ENCODE results near the gene BCL2L14.
A peak's percentile ranks its signal among the peaks of the same experiment; 100 is the strongest.
"Not testable (repeated sequence)": the region's sequence is repeated elsewhere in the genome, so short reads cannot be mapped to it uniquely, and the experiment has no call there.

BCL2L14 gene

GRCh38 chr12:12110923-12111555 lies 40.3 kb downstream of the BCL2L14 start:
- peak in 1 of 2 donors; percentile 62 for DNase-seq

DNA sequence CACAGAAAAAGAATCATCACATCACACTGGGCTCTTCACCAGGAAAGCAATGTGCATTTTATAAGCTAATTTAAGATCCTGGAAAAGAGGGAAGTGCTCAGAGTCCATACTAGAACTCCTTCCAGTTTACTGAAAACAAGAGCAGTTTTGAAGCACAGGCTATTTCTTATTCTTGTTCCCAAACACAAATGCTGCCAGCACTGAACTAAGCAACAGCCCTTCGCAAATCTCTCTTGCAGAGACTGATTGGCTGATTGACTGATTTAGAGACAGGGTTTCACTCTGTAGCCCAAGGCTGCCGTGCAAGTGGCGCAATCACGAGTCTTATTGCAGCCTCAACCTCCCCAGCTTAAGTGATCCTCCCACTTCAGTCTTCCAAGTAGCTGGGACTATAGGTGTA lies 44.8 kb downstream of the BCL2L14 start:
- no peak for DNase-seq

- DNase-seq = no peak
Observed at GRCh38 chr12:12116677-12117076, 45.9 kb downstream of the BCL2L14 start.

GRCh38 chr12:12121061-12121460 lies 50.3 kb downstream of the BCL2L14 start:
- no peak for DNase-seq

DNA sequence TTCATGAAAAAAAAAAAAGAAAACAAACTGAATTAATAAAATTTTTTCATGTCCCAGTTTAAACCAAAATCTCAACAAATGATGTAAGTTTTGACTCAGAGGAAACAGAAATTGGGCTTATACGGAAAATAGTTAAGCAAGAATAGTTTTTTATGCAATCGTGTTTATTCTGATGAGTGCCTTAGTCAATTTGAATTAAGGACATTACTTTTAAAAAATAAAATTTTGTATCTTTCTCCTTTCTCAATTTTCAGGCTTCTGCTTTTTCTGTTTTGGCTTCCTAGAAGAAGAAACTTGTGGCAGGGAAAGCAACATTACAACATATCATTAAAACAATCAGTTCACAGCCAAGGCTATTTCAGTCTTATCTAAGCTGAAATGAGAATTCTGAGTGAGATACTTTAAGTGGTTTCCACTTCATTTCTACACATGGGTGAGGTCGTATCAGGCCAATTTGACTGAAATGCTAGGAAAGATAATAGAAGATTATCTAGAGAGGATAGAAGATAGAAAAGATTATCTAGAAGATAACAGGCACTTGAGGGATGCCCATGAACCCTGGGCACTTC lies 52.4 kb downstream of the BCL2L14 start:
- no peak for DNase-seq

- DNase-seq = no peak
Observed at GRCh38 chr12:12126551-12126950, 55.8 kb downstream of the BCL2L14 start.

- no peak for DNase-seq
Observed at GRCh38 chr12:12127304-12127703, 56.6 kb downstream of the BCL2L14 start.

DNA sequence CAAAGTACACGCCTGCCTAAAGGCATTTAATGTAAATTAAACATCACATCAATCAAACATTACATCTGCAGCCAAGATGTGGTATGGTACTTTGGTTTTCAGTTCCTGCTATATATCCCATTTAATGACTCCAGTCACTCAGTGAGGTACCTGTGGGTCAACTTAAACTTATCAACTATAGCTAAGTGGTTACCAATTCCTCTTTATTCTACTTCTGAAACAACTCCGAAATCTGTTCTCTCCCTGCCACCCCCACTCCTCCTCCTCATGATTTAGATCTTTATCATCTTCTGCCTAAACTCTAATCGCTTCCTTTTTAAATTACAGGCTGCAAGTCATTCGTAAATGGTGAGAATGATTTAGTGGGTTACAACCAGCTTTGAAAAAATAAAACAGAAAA lies 57.9 kb downstream of the BCL2L14 start:
- no peak for DNase-seq

DNA sequence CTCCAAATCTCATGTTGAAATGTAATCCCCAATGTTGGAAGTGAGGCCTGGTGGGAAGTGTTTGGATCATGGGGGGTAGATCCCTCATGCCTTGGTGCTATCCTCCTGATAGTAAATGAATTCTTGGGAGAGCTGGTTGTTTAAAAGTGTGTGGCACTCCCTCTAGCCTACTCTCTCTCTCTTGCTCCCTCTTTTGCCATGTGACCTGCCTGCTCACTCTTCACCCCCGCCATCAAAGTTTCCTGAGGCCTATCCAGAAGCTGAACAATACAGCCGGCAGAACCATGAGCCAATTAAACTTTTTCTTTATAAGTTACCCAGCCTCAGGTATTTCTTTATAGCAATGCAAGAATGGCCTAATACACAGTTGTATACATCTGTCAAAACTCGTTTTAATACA lies 62.5 kb downstream of the BCL2L14 start:
- no peak for DNase-seq

- no peak for DNase-seq
Observed at GRCh38 chr12:12133785-12134184, 63.0 kb downstream of the BCL2L14 start.

DNA sequence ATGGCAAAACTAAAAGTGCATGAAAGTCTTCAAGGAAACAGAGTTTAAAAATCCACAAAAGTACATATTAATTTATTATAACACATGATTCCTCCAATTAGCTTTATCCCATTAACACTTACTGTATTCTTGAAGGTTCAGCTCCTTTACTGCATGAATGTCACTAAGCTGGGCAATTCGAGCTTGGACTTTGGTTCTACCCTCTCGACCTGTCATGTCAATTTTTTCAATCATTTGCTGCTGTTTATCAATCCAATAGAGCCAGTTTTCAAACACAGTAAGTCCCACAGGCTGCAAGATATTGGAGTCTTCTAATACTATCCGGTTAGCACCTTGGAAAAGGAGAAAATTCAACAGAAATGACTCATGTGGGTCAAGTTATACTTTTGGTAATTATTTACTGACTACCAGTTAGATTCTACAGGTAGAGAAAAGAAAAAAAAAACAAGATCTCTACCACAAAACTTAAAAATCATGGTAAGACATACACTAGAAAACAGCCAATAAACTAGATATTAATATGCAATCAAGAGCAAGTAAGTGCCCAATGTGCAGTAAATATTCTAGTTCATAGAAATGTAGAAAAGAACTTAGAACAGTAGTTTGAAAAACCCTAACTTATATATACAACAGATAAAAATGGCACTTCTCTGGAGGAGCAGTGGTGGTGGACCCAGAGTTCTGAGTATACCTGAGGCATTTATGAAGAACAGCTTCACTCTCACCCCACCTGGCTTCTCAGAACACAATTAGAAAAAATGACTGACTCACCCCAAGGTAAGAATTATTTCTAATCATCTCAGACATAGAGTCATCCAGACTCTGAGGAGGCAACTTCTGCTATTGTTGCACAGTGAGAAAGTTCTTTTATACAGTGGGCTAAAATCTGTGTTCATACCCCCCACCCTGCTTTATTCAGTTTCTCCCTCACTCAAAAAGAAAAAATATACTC lies 67.7 kb downstream of the BCL2L14 start:
- DNase-seq = no peak

DNA sequence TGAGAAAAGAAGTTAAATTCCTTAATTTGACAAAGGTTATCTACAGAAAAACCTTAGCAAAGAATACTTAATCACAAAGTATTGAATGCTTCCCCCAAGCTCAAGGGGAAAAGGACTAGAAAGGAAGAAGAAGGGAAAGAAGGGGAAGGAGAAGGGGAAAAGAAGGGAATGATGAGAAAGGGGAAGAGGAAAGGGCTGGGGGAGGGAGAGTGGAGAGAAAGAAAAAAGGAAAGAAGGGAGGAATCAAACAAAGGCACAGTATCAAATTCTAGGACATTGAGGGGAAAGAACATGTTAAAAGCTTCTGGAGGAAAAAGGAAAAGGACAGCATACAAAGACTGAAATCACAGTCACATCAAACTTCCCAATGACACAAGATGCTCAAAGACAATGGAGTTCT lies 70.3 kb downstream of the BCL2L14 start:
- no peak for DNase-seq

DNA sequence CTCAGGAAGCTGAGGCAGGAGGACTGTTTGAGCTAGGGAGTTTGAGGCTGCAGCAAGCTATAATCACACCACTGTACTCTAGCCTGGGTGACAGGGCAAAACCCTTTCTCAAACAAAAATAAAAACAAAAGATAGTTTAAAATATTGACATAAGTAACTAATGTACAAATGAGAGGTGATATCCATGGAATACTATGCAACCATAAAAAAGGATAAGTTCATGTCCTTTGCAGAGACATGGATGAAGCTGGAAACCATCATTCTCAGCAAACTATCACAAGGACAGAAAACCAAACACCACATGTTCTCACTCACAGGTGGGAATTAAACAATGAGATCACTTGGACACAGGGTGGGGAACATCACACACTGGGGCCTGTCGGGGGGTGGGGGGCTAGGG lies 73.8 kb downstream of the BCL2L14 start:
- not testable (repeated sequence) for DNase-seq

GRCh38 chr12:12147111-12147510 lies 76.4 kb downstream of the BCL2L14 start:
- DNase-seq = no peak
